ENCODE data around the gene NTNG2. TPM values are rescaled to one million over a fixed set of nuclear protein-coding genes. Genes with fewer than 3 reads are reported as not detected.

The NTNG2 gene
- total RNA-seq, 1 donor from 2014 or later = 0.77 TPM

GRCh38 chr9:132169672-132170392, 8.0 kb downstream of the NTNG2 start:
- peak; percentile 10 to 62 for DNase-seq (ENCODE audit: low read depth in 2 of 2)

DNA sequence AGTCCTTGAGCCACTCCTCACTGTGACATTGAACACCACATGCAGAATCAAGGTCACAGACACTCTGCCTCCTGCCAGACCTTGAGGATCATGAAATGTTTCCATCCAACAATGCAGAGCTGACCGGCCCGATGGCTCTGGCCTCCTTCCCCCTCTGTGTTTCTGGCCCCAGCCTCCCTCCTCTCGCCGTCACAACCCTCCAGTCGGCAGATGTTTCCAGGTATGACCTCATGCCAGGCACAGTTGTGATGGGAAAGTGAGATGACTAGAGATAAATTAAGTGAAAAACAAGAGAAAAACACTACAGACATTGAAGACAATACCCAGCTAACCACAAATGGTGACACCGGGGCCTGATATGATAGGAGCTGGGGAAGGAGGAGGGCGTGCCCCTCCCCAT, 9.8 kb downstream of the NTNG2 start:
- no peak for DNase-seq (ENCODE audit: low read depth in 2 of 2)

- no peak for DNase-seq (ENCODE audit: low read depth in 2 of 2)
Observed at GRCh38 chr9:132172185-132172584, 10.3 kb downstream of the NTNG2 start.

DNA sequence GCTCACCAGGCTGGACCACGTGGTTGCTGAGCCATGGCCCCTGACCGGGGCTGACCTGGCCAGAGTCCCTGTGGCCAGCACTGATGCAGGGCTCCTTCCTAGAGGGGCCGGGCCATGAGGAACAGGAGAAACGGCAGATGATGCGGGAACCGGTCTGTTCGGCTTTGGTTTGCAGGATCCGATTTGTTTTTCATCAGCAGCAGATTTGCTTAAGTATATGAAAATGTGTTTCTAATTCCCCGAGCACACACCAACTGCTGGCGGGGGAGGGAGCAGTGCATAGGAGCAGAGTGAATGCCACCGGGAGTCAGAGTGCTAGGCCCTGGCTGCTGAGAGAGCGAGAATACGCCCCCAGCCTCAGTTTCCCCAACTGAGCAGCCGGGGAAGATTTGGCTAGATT, 13.6 kb downstream of the NTNG2 start:
- no peak for DNase-seq (ENCODE audit: low read depth in 2 of 2)

DNA sequence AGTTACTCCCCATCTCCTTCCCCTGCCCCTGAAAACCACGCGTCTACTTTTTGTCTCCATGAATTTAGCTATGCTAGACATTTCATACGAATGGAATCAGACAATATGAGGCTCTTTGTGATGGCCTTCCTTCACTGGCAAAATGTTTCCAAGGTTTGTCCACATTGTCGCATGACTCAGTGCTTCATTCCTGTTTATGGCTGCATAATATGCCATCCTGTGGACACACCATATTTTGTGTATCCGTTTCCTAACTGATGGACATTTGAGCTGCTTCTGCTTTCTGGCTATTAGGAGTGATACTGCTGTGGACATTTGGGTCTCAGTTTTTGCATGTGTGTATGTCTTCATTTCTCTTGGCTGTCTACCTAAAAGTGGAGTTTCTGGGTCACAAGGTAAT, 14.5 kb downstream of the NTNG2 start:
- no peak for DNase-seq (ENCODE audit: low read depth in 2 of 2)

DNA sequence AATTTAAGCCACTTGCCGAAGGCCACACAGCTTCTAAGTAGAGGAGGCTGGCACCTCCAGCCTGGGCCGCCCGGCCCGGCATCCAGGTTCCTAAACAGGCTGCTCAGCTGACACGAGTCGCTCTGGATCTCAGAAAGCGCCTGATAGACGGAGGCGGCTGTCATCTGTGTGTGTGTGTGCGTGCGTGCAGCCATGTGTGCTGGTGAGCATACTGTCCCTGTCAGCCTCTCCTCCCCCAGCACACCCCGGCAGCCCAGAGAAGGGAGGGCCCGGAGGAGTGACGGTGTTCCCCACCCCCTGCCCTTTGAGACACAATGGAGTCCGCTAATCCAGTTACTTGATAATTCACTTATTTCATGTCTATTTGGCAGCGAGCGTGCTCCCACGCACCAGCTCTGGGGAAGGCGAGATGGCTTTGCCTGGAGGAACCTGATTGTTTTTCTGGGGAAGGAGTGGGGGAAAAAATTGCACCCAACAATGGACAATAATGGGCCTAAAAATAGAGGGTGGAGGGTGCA, 20.0 kb downstream of the NTNG2 start:
- DNase-seq (ENCODE audit: low read depth in 2 of 2) = no peak

DNA sequence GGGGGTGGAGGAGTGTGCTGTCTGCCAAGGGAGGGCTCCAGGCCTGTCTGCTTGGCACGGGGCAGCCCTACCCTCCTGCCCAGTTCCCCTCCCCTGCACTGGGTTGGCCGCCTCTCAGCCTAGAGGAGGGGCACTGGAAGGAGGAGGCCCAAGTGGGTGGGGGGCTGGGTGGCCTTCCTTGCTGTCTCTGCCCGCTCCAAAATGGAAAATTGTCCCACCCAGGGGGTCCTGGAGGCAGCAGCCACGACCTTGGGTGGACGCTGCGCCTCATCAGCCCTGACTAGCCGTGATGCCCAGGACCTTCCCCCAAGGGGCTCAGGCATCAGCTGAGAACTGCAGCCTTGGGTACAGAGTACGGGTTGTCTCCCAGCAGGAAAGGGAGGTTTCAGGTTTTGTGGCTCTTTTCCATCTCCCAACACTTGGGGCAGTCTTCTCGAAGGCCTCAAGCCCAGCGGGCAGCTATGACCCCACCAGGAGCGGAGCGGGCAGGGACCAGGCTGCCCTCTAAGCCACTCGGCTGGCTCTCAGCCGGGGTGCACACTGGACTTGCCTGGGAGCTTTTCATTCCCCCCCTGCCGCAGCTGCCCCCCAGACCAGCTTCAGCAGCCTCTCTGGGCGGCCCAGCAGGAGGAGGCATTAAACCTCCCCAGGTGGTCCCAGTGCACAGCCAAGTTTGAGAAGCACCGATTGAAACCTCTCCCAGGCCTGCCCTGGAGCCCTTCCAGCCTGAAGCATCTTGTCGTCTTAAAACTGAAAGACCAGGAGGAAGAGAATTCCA, 20.6 kb downstream of the NTNG2 start:
- DNase-seq (ENCODE audit: low read depth in 2 of 2) = no peak

GRCh38 chr9:132183134-132183533, 21.3 kb downstream of the NTNG2 start:
- DNase-seq (ENCODE audit: low read depth in 2 of 2) = no peak

GRCh38 chr9:132183715-132184114, 21.9 kb downstream of the NTNG2 start:
- DNase-seq (ENCODE audit: low read depth in 2 of 2) = no peak

GRCh38 chr9:132184124-132184523, 22.3 kb downstream of the NTNG2 start:
- no peak for DNase-seq (ENCODE audit: low read depth in 2 of 2)

- no peak for DNase-seq (ENCODE audit: low read depth in 2 of 2)
Observed at GRCh38 chr9:132185073-132186009, 23.5 kb downstream of the NTNG2 start.

DNA sequence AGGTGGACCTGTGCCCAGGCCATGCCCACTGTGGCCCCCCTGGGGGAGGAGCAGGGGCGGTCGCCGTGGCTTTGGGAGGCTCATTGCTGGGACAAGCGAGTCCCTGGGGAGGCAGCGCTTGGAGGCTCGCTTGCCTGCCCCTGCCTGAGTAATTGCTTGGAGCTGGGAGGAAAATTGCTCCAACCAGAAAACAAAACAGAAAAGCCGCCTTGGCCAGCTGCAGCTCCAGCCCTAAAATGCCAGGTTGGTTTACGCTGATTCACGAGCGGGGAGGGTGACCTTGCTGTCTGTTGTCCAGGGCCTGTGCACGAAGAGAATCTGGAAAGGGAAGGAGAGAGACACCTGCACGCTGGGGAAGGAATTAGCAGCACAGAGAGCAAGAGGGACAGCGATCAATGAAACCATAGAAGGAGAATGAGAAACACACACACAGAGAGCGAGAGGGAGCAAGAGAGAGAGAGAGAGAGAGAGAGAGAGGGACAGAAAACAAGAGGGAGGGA, 25.3 kb downstream of the NTNG2 start:
- DNase-seq (ENCODE audit: low read depth in 2 of 2) = no peak

DNA sequence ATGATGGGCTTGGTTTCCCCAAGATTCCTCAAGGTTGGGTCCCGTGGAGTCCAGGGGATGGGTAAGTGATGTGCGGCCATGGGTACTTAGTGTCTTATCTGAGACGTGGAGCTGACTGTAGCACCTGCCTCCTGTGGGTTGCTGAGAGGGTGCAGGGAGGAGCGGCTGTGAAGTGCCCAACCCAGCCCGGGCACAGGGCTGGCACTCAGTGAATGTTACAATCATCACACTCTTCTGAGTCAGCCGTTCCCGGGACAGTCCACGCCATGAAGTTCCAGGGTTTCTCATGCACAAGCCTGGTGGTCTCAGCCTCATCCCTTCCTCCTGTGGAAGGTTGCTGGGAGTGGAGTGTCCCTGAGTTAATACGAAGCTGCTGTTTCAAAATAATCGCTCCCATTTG, 29.1 kb downstream of the NTNG2 start:
- DNase-seq (ENCODE audit: low read depth in 2 of 2) = no peak

DNA sequence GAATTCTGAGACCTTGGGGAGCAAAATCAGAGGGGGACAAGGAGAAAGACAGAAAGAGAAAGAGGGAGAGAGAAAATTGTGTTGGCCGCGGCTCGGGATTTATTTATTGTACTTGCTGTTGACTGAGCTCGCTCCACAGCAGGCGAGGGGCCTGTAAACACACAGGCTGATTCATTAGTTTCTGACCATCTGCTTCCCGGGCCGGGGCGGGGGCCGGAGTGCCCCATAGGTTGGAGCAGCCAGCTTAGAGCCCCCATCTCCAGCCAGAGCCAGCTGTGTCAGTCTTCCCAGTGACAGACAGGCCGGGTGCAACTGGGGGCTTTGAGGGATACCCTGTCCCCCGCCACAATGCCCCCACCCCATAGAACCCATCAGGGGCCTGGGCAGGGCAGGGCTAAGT, 30.9 kb downstream of the NTNG2 start:
- DNase-seq (ENCODE audit: low read depth in 2 of 2) = peak in 1 of 2 donors; percentile 51

- no peak for DNase-seq (ENCODE audit: low read depth in 2 of 2)
Observed at GRCh38 chr9:132193227-132194124, 31.6 kb downstream of the NTNG2 start.

DNA sequence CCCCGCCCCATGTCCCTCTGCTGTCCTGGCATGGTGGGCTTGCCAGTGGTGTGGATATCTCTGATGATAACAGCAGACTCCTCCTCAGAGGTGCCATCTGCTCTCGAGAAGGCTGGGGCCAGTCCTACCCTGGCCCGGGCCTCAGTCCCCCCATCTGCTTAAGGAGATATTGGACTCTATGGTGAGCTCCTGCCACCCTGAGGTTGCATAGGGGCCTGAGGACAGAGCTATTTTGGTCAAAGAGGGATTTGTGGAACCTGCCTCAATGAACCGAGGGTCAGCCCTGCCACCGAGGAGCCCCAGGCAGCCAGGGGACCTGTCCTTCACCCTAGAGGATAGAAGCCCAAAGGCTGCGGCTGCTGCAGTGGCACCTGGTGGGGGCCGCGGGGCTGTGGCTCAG, 32.6 kb downstream of the NTNG2 start:
- DNase-seq (ENCODE audit: low read depth in 2 of 2) = no peak

DNA sequence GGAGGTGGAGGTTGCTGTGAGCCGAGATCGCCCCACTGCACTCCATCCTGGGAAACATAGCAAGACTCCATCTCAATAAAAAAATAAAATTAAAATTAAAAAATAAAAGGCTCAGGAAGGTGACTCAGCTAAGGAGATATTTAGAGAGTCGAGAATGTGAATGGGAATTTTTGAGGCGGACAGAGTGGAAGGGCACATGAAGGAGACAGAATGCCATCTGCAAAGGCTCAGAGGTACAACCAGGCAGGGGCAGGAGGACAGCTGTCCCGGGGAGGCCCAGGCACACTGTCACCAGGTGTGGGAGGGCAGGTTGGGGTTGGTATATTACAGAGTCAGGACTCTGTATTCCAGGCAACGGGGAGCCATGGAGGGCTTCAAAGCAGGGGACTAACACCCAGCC, 35.5 kb downstream of the NTNG2 start:
- DNase-seq (ENCODE audit: low read depth in 2 of 2) = no peak

DNA sequence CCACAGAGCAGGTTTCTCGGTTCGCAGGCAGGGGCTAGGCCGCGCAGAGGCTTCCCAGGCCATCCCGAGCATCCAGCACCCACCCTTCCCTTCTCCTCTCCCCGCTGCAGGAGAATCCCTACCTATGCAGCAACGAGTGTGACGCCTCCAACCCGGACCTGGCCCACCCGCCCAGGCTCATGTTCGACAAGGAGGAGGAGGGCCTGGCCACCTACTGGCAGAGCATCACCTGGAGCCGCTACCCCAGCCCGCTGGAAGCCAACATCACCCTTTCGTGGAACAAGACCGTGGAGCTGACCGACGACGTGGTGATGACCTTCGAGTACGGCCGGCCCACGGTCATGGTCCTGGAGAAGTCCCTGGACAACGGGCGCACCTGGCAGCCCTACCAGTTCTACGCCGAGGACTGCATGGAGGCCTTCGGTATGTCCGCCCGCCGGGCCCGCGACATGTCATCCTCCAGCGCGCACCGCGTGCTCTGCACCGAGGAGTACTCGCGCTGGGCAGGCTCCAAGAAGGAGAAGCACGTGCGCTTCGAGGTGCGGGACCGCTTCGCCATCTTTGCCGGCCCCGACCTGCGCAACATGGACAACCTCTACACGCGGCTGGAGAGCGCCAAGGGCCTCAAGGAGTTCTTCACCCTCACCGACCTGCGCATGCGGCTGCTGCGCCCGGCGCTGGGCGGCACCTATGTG, 36.1 kb downstream of the NTNG2 start:
- DNase-seq (ENCODE audit: low read depth in 2 of 2) = no peak

DNA sequence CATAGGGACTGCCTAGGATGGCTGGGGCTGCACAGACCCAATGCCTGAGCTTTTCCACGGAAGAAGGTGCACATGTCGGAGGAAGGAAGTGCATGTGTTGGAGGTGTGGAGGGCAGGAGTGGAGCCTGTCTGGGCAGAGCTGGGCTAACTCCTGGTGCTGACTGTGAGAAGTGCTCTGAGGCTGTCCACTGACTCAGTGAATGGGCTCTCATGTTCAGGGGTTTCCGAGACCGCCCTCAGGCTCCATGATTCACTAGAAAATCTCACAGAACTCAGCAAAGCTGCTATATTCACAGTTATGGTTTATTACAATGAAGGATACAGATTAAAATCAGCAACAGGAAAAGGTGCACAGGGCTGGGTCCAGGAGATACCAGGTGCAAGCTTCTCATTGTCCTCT, 37.2 kb downstream of the NTNG2 start:
- DNase-seq (ENCODE audit: low read depth in 2 of 2) = no peak

DNA sequence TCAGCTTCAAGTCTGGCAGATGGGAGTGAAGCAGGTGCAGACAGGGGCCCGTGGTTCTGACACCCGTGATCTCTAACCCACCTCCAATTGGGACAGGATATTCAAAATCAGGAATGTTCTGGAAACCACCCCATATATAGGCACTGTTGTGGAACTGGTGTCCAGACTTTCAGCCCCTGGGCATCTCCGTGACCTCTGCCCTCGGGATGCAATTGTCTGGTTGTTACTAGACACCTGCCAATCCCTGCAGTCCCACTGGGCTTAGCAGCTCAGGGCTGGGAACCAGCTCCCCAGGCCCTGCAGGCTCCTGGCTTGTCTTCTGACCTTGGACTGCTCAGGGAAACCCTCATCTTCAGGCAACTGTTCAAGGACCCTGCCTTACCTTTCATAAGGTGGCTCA, 38.8 kb downstream of the NTNG2 start:
- no peak for DNase-seq (ENCODE audit: low read depth in 2 of 2)

Measured in dermis microvascular lymphatic vessel endothelial cell (primary cell).